Panc1 (cell line): ENCODE data around the gene CETP. TPM values are rescaled to one million over a fixed set of nuclear protein-coding genes. Genes with fewer than 3 reads are reported as not detected.

ENCODE experiments used
- ATAC-seq: fragments of 200-7000 bp; cut with Tn5 transposase; 2 replicates; pipeline ENCODE4 v1.9.1; 2020; ENCODE audit warnings: mild to moderate bottlenecking, moderate library complexity
- BruUV-seq: library from RNA; stranded (reverse); fragments of 400-500 nt; replicated peaks from 2 replicates; lab custom pipeline; 2021; lab: Mats Ljungman, UMichigan
- CTCF ChIA-PET: fragments of 300-600 bp; sonication (Branson Sonifier 250); formaldehyde crosslinking; loops from one replicate; lab custom pipeline; 2022; ENCODE audit warnings: antibody characterized with exemption; lab: Charles Lee
- POLR2A ChIA-PET: fragments of 300-600 bp; sonication (Branson Sonifier 250); formaldehyde crosslinking; loops from one replicate; lab custom pipeline; 2022; ENCODE audit warnings: antibody characterized with exemption; lab: Charles Lee
- DNase-seq: peaks from one replicate; pipeline ENCODE4 v3.0.0-alpha.2; 2010; ENCODE audit warnings: low read depth, low spot score
- H3K27ac ChIP-seq: 2 replicates; pipeline ENCODE4 v1.5.1; 2011; ENCODE audit warnings: mild to moderate bottlenecking, low read length, inconsistent platforms
- H3K27me3 ChIP-seq: fragments of 200-500 bp; sonication (Bioruptor generic); 2 replicates; pipeline ENCODE4 v1.6.0; 2014; ENCODE audit warnings: low read length, inconsistent platforms; ENCODE audit not compliant: control insufficient read depth, insufficient read depth
- H3K36me3 ChIP-seq: fragments of 200-500 bp; sonication (Bioruptor generic); 2 replicates; pipeline ENCODE4 v1.5.1; 2014; ENCODE audit warnings: inconsistent platforms, mild to moderate bottlenecking, low read length, moderate library complexity; ENCODE audit not compliant: control insufficient read depth, insufficient read depth
- H3K4me1 ChIP-seq: 2 replicates; pipeline ENCODE4 v1.5.1; 2011; ENCODE audit warnings: inconsistent platforms, mild to moderate bottlenecking, low read length, moderate library complexity; ENCODE audit not compliant: control insufficient read depth, insufficient read depth
- H3K4me3 ChIP-seq, 2 experiments: 2 replicates each; pipeline ENCODE4 v1.5.1; 2011 to 2012; ENCODE audit warnings: low read depth in 2 of 2, low read length in 2 of 2, mild to moderate bottlenecking in 2 of 2, inconsistent platforms in 1 of 2, moderate library complexity in 1 of 2
- H3K9me3 ChIP-seq: fragments of 200-500 bp; sonication (Bioruptor generic); 2 replicates; pipeline ENCODE4 v1.5.1; 2014; ENCODE audit warnings: low read depth, mild to moderate bottlenecking, inconsistent platforms, low read length, moderate library complexity; ENCODE audit not compliant: control insufficient read depth, insufficient read depth
- POLR2AphosphoS5 ChIP-seq: IDR thresholded peaks from 2 replicates; pipeline ENCODE4 v1.6.1; 2012; ENCODE audit warnings: mild to moderate bottlenecking, low read depth, low read length, moderate library complexity
- SIN3A ChIP-seq: IDR thresholded peaks from 2 replicates; pipeline ENCODE4 v1.6.1; 2012; ENCODE audit warnings: low read depth, mild to moderate bottlenecking, low read length, moderate library complexity, borderline replicate concordance; ENCODE audit not compliant: insufficient read depth
- TCF7L2 ChIP-seq: IDR thresholded peaks from 2 replicates; pipeline ENCODE4 v1.6.1; 2011; ENCODE audit warnings: mild to moderate bottlenecking, low read depth, low read length, inconsistent platforms
- in situ Hi-C: cut with HindIII; loops from 2 replicates; pipeline ENCODE4 v1.10.0; 2016; ENCODE audit warnings: low sequenced_read_pairs, low pct_unique_long_range_greater_than_20kb
- intact Hi-C: fragments of 100-400 bp; cut with micrococcal nuclease; formaldehyde crosslinking; loops from one replicate; pipeline ENCODE4 v1.10.0; 2022; ENCODE audit not compliant: unreplicated experiment
- total RNA-seq: library from RNA; stranded (reverse); gene quantifications from one replicate; pipeline ENCODE4 v1.2.1, GENCODE V29; 2021; ENCODE audit not compliant: unreplicated experiment
- TF ChIP-seq, protein P1 (sequence below), 2 experiments: IDR thresholded peaks; 2 replicates each; pipeline ENCODE4 v1.6.1; 2011 to 2012; ENCODE audit warnings: low read depth in 2 of 2, control low read depth in 1 of 2, low read length in 1 of 2, mild to moderate bottlenecking in 1 of 2, moderate library complexity in 1 of 2; ENCODE audit not compliant: insufficient read depth in 1 of 2
- TF ChIP-seq, protein P2 (sequence below): fragments of 450-650 bp; IDR thresholded peaks from 2 replicates; pipeline ENCODE4 v1.5.1; 2017; ENCODE audit warnings: mild to moderate bottlenecking

CETP gene
- total RNA-seq, 1 experiment from 2014 or later: not detected

GRCh38 chr16:57016301-57016700, 54.6 kb downstream of the CETP start:
- ChIA-PET CTCF (no interaction called here), POLR2A (no interaction called here)
- no TSS peak for BruUV-seq
- TF ChIP-seq, protein P1, sequence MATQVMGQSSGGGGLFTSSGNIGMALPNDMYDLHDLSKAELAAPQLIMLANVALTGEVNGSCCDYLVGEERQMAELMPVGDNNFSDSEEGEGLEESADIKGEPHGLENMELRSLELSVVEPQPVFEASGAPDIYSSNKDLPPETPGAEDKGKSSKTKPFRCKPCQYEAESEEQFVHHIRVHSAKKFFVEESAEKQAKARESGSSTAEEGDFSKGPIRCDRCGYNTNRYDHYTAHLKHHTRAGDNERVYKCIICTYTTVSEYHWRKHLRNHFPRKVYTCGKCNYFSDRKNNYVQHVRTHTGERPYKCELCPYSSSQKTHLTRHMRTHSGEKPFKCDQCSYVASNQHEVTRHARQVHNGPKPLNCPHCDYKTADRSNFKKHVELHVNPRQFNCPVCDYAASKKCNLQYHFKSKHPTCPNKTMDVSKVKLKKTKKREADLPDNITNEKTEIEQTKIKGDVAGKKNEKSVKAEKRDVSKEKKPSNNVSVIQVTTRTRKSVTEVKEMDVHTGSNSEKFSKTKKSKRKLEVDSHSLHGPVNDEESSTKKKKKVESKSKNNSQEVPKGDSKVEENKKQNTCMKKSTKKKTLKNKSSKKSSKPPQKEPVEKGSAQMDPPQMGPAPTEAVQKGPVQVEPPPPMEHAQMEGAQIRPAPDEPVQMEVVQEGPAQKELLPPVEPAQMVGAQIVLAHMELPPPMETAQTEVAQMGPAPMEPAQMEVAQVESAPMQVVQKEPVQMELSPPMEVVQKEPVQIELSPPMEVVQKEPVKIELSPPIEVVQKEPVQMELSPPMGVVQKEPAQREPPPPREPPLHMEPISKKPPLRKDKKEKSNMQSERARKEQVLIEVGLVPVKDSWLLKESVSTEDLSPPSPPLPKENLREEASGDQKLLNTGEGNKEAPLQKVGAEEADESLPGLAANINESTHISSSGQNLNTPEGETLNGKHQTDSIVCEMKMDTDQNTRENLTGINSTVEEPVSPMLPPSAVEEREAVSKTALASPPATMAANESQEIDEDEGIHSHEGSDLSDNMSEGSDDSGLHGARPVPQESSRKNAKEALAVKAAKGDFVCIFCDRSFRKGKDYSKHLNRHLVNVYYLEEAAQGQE (IDR thresholded peaks at IDR 0.05; ENCODE audit: insufficient read depth in 1 of 2, low read depth in 2 of 2, low read length in 1 of 2): no peak
- TF ChIP-seq SIN3A (no peak), TCF7L2 (no peak), POLR2AphosphoS5 (no peak)
- TF ChIP-seq, protein P2, sequence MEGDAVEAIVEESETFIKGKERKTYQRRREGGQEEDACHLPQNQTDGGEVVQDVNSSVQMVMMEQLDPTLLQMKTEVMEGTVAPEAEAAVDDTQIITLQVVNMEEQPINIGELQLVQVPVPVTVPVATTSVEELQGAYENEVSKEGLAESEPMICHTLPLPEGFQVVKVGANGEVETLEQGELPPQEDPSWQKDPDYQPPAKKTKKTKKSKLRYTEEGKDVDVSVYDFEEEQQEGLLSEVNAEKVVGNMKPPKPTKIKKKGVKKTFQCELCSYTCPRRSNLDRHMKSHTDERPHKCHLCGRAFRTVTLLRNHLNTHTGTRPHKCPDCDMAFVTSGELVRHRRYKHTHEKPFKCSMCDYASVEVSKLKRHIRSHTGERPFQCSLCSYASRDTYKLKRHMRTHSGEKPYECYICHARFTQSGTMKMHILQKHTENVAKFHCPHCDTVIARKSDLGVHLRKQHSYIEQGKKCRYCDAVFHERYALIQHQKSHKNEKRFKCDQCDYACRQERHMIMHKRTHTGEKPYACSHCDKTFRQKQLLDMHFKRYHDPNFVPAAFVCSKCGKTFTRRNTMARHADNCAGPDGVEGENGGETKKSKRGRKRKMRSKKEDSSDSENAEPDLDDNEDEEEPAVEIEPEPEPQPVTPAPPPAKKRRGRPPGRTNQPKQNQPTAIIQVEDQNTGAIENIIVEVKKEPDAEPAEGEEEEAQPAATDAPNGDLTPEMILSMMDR: no peak
- no peak for DNase-seq
- no peak overlapping the region for H3K4me3 ChIP-seq
- H3K9me3 ChIP-seq: no peaks in the 10 kb centered on the region
- in situ Hi-C loops (no loop called here), intact Hi-C loops (no loop called here)
- H3K4me1 ChIP-seq: no peaks in the 10 kb centered on the region
- no peaks in the 10 kb centered on the region for H3K27me3 ChIP-seq
- no peak for ATAC-seq
- no peaks in the 10 kb centered on the region for H3K36me3 ChIP-seq
- H3K27ac ChIP-seq: no peak overlapping the region

DNA sequence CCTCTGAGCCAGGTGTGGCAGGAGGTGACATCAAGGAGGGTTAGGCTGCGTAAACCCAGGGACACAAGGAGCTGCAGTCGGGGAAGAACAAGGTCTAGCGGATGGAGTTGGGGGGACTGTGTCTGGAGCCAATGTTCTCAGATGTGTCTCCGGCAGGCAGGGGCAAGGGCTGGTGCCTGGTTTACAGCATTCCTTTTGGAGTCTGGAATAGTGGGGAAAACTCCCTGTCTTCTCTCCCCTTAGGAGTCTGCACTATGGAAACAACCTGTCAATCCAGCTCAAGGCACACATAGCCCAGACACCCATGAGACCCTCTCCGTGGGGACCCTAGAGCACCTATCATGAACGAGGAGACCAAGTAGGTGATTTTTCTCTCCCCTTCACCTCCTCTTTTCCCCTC, 55.1 kb downstream of the CETP start:
- TF ChIP-seq TCF7L2 (no peak), POLR2AphosphoS5 (no peak), SIN3A (no peak)
- TF ChIP-seq, protein P1 (IDR thresholded peaks at IDR 0.05; ENCODE audit: insufficient read depth in 1 of 2, low read depth in 2 of 2, low read length in 1 of 2): no peak
- TF ChIP-seq, protein P2: no peak
- DNase-seq: no peak
- Histone ChIP-seq H3K27ac (no peak overlapping the region), H3K36me3 (no peaks in the 10 kb centered on the region), H3K4me1 (no peaks in the 10 kb centered on the region), H3K27me3 (no peaks in the 10 kb centered on the region), H3K4me3 (no peak overlapping the region), H3K9me3 (no peaks in the 10 kb centered on the region)
- in situ Hi-C loops: no loop called here
- intact Hi-C loops: no loop called here
- CTCF ChIA-PET: no interaction called here
- POLR2A ChIA-PET: no interaction called here
- ATAC-seq: no peak
- BruUV-seq: no TSS peak
